Large intestine (tissue), 3 donors: ENCODE data around the gene OMP. TPM values are rescaled to one million over a fixed set of nuclear protein-coding genes. Genes with fewer than 3 reads are reported as not detected.
A peak's percentile ranks its signal among the peaks of the same experiment; 100 is the strongest.

Experiments
- DNase-seq, 2 donors: peaks; one replicate each; pipeline versions ENCODE4 v3.0.0 to v3.0.0-alpha.2; 2013
- H3K27ac ChIP-seq: one replicate; pipeline ENCODE4 v1.5.1; 2013; ENCODE audit warnings: low read length
- H3K27me3 ChIP-seq: 2 replicates; pipeline ENCODE4 v1.6.1; 2013; ENCODE audit warnings: low read length; ENCODE audit not compliant: control insufficient read depth, insufficient read depth
- H3K36me3 ChIP-seq: 2 replicates; pipeline ENCODE4 v1.6.1; 2013; ENCODE audit warnings: low read length; ENCODE audit not compliant: control insufficient read depth, insufficient read depth
- H3K4me1 ChIP-seq: one replicate; pipeline ENCODE4 v1.6.1; 2013; ENCODE audit warnings: low read length; ENCODE audit not compliant: control insufficient read depth, insufficient read depth
- H3K4me3 ChIP-seq: one replicate; pipeline ENCODE4 v1.5.1; 2013; ENCODE audit warnings: low read length
- H3K9me3 ChIP-seq: one replicate; pipeline ENCODE4 v1.6.1; 2013; ENCODE audit warnings: mild to moderate bottlenecking, low read depth, low read length, moderate library complexity; ENCODE audit not compliant: control insufficient read depth
- WGBS: methylation state at CpG from one replicate; pipeline ENCODE4 v1.1.5; 2013; ENCODE audit warnings: low lambda C conversion rate; ENCODE audit not compliant: insufficient coverage; 5-methylcytosine and 5-hydroxymethylcytosine counted together
- polyA plus RNA-seq: library from polyadenylated mRNA; unstranded; fragments of 120-200 nt; gene quantifications from one replicate; pipeline ENCODE4 v1.2.1, GENCODE V29; 2013

Gene OMP
- polyA plus RNA-seq, 1 donor, result 1.1 TPM

DNA sequence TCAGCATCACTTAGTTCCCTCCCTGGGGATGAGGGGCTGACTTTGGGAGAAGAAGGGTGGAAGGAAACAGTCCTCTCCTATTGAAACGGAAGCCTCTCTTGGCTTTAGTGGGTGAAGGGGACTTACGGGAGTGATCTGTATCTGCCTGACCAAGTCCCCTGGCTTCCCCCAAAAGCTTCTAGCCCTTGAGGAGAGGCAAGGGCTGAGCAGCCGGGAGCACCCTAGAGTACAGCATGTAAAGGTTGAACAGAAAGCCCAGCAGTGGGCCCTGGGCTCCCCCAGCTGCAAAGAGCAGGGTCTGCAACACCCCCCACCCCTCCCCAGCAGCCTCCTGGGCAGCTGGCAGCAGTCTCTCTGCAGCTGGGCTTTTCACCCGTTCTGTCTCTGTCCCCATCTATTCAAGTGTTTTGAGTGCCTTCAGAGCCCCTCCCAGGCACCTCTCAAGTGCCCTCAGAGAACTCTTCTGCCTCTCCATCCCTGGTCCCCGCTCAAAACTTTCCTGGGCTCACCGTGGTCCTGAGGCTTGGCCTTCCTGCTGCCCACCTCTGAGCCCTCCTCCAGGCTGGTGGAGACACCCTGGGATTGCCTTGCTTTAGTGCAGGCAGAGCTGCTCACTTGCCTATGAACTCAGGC, 33.2 kb upstream of the OMP start:
- no CpG with 5 or more reads among the region's 6 CpGs for WGBS
- H3K27me3 ChIP-seq, result no peaks in the 10 kb centered on the region

DNA sequence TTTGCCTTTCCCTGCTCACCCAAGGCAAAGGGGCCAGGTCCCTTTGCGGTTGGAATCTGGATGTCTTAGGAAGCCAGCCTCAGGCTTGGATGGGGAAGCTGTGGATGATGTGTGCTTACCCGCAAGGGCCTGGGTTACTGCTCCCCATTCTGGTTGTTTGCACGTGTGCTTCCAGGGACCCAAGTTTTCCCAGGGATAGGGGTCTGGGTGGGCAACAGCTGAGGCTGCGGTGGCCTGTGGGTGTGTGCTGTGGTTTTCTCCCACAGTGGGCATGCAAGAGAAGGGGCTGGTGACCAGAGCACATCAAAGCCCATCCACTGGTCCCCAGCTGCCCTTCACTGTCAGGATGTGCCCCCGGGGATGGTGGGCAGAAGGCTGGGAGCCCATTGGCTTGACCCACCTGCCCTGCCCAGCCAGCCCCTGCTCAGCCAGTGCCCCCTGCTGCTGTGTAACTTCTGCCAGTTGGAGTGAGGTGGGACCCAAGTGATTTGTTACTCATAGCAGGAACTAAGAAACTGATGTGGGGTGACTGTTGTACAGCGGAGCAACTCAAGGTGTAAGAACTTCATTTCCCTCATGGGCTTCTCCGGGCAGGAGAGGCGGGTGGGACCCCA, 32.6 kb upstream of the OMP start:
- Histone ChIP-seq H3K27ac (no peak overlapping the region), H3K4me1 (peaks cover 63% of the 10 kb centered on the region), H3K9me3 (no peaks in the 10 kb centered on the region), H3K4me3 (no peak overlapping the region), H3K27me3 (no peaks in the 10 kb centered on the region), H3K36me3 (no peaks in the 10 kb centered on the region)
- WGBS, result no CpG with 5 or more reads among the region's 8 CpGs
- no peak for DNase-seq

More for the DNA sequence above, 33.2 kb upstream of the OMP start:
- Histone ChIP-seq H3K36me3 (no peaks in the 10 kb centered on the region), H3K4me3 (no peak overlapping the region), H3K4me1 (peaks cover 63% of the 10 kb centered on the region), H3K9me3 (no peaks in the 10 kb centered on the region), H3K27ac (no peak overlapping the region)
- no peak for DNase-seq

DNA sequence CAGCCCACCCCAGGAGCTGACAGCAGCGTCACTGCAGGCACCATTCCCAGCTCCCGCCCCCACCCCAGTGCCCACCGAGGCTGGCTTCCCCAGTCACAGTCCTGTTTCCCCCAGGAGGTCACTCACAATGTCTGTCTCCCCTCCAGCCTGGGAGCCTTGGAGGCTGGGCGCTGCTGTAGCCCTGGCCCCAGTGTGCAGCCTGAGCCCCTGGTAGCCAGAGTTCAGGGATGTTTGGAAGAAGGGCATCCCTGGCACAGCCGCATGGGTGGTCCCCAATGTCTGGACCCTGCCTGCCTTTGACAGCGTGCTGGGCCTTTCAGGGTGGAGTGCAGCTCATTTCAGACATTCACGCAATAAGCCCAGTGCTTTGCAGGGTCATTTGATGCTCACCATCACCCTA, 31.6 kb upstream of the OMP start:
- no peak overlapping the region for H3K27ac ChIP-seq
- no peak overlapping the region for H3K4me3 ChIP-seq
- H3K36me3 ChIP-seq, result no peaks in the 10 kb centered on the region
- H3K27me3 ChIP-seq, result no peaks in the 10 kb centered on the region
- no CpG with 5 or more reads among the region's 7 CpGs for WGBS
- peaks cover 60% of the 10 kb centered on the region for H3K4me1 ChIP-seq
- H3K9me3 ChIP-seq, result no peaks in the 10 kb centered on the region
- no peak for DNase-seq

DNA sequence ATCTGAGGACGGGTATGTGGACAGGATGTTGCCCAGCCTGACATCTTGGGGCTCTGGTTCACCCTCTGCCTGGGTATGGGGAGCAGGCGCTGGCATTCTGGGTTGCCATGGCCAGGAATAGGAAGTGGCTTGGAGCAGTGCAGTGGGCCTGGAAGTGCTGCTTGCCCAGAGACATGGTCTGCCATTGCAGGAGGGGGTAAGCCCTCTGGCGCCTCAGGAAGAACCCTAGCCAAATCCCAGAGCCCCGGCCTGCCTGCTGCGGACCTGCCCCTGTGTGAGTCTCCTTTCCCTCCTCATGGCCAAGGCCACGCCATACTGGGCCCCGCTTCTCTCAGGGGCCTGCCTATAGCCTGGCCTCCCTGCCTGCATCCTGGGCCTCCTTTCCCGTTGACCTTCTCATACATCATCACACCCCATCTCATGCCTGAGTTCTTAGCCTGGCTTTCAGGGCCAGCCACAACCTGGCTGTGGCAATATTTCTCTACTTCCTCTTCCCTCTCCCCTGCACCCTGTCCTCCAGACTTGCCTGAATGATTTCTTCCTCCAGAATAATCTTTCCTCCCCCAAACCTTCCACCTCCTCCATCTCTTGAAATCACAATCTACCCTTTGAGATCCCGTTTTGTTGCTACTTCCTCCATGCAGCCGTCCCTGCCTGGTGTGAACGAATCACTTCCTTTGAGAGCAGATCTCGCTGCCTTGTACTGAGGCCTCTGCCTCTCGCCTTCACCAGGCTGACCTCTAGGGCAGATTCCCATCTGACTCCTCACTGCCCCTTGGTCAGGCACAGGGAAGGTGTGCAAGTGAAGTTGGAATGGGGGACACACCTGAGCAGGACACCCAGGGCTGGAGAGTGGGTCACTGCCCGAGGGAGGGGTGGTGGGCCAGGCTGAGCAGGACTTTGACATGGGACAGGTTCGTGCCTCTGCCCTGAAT, 30.7 kb upstream of the OMP start:
- Histone ChIP-seq H3K27me3 (no peaks in the 10 kb centered on the region), H3K36me3 (no peaks in the 10 kb centered on the region), H3K4me1 (peaks cover 61% of the 10 kb centered on the region), H3K9me3 (no peaks in the 10 kb centered on the region), H3K4me3 (no peak overlapping the region), H3K27ac (peak overlapping the region; percentile 78)
- no CpG with 5 or more reads among the region's 15 CpGs for WGBS
- DNase-seq, result peak in 1 of 2 donors; percentile 50

DNA sequence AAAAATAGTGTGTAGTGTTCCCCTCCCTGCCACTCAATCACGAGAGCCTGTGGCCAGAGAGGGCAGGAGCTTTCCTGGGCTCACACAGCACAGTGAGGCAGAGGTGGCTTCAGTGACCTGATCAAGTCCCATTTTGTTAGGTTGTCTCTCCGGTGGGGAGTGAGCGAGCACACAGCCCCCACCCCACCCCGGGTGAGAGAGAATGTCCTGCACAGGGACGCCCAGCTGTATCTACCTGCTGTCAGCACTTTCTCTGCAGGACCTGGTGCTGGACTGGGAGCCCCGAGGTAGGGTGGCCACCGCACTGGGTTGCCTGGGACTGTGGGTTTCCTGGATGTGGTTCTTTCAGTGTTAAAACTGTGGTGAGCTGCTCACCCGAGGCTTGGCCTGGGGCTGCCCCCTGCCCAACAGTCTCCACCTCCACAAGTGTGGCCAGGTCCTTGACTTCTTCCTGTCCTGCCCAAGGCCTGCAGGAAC, 29.8 kb upstream of the OMP start:
- peaks cover 60% of the 10 kb centered on the region for H3K4me1 ChIP-seq

DNA sequence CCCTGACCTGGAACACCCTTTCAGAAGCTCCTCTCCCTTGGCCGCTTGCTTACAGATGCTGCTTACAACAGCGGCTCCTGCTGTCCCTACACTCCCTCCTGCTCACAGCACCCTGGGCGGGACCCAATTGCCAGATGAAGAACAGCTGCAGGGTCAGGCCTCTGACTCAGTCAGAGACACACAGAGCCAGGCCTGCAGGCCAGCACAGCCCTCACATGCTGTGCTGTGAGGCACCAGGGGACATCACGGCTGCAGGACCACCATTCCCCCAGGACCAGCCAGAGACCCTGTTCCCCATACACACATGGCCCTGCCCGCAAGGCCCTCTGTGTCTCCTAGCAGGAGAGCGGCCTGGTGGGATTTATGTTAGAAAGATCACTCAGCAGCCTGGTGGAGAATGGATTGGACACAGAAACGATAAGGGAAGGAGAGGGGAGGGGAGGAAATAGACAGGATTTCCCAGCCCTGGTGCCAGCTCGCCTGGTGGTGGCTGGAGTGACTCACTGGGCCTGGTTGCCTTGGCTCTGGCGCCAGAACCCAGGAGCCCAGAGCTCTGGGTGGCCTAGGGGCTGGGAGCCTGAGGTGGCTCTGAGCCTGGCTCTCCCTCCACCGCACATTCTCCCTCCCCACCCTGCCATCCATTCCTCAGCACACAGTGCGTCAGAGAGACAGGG, 29.2 kb upstream of the OMP start:
- WGBS, result no CpG with 5 or more reads among the region's 11 CpGs
- Histone ChIP-seq H3K4me1 (peaks cover 54% of the 10 kb centered on the region), H3K36me3 (no peaks in the 10 kb centered on the region), H3K27ac (peak overlapping the region; percentile 78), H3K27me3 (no peaks in the 10 kb centered on the region), H3K9me3 (no peaks in the 10 kb centered on the region), H3K4me3 (no peak overlapping the region)
- DNase-seq, result peak; percentile 80 to 81

More for the DNA sequence above, 29.8 kb upstream of the OMP start:
- DNase-seq, result no peak
- H3K36me3 ChIP-seq, result no peaks in the 10 kb centered on the region
- no CpG with 5 or more reads among the region's 8 CpGs for WGBS
- H3K9me3 ChIP-seq, result no peaks in the 10 kb centered on the region
- no peaks in the 10 kb centered on the region for H3K27me3 ChIP-seq
- H3K27ac ChIP-seq, result peak overlapping the region; percentile 78
- H3K4me3 ChIP-seq, result no peak overlapping the region

DNA sequence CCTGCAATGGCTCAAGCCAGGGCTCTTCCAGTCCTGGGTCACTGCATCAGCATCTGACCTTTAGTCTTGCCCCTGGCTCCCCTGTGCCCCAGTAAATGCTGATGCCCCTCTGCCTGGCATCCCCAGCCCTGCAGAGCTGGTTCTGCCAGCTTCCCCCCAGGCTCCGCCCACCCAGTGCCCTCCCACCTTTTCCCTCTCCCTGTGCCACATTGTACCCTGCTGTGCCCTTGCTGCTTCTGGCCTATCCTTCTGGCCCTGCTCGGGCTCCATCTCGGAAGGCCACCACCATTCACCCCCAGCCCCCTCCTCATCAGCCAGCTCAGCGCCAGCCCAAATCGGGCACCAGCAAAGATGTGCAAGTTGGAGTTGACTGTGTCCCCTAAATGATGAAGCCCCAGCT, 28.4 kb upstream of the OMP start:
- Histone ChIP-seq H3K4me3 (no peak overlapping the region), H3K4me1 (peaks cover 53% of the 10 kb centered on the region), H3K27me3 (no peaks in the 10 kb centered on the region), H3K27ac (peak overlapping the region; percentile 78), H3K9me3 (no peaks in the 10 kb centered on the region), H3K36me3 (no peaks in the 10 kb centered on the region)
- DNase-seq, result no peak
- WGBS, result no CpG with 5 or more reads among the region's 5 CpGs

DNA sequence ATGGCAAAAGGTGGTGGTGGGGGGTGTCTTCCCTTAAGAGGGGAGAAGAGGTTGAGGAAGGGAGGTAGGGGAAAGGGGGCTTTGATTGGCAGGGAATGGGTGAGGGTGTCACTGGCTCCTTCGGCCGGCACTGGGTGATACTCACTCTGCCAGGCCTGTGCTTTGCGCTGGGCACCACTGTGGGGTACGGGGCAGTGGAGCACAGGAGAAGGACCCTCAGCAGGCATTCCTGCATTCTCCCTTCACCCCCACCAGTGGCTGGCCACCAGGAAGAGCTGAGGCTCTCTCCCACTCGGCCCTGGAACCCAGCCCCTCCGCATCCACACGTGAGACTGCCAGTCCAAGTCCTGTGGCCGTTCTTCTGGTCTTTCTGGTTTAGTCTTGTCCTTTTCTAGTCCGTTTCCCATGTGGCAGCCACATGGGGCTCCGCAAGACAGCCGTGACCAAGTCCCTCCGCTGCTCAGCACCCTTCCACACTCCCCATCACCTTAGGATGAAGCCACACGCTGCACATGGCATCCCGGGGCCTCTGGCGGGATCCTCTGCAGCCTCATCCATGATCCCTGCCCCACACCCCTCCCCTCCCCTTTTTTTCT, 27.9 kb upstream of the OMP start:
- peak overlapping the region; percentile 78 for H3K27ac ChIP-seq
- H3K4me3 ChIP-seq, result no peak overlapping the region
- no peaks in the 10 kb centered on the region for H3K36me3 ChIP-seq
- H3K9me3 ChIP-seq, result no peaks in the 10 kb centered on the region
- no peak for DNase-seq
- H3K4me1 ChIP-seq, result peaks cover 53% of the 10 kb centered on the region
- H3K27me3 ChIP-seq, result no peaks in the 10 kb centered on the region
- WGBS, result no CpG with 5 or more reads among the region's 15 CpGs

DNA sequence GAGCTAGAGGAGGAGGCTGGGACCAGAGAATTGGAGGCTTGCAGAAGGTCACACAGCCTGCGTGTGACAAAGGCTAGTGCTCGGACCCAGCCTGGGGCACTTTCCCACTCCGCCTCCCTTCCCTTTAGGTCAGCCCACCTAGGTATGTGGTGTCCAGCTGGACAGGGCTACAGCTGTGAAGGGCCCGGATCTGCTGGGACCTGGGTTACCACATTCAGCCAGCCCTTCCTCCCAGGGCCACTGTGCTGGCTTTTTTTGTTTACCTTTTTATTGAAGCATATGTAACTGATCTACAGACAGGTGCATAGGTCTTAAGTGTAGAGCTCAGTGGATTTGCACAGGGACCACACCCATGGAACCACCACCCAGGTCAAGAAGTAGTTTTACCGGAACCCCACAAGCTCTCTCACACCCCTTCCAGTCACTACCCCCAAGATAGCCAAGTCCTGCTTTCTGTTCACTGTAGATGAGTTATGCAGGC, 27.2 kb upstream of the OMP start:
- H3K4me3 ChIP-seq, result no peak overlapping the region
- DNase-seq, result peak; percentile 89 to 94
- H3K27ac ChIP-seq, result peak overlapping the region; percentile 78
- no CpG with 5 or more reads among the region's 5 CpGs for WGBS
- no peaks in the 10 kb centered on the region for H3K27me3 ChIP-seq
- H3K9me3 ChIP-seq, result no peaks in the 10 kb centered on the region
- H3K4me1 ChIP-seq, result peaks cover 53% of the 10 kb centered on the region
- peaks cover 3% of the 10 kb centered on the region for H3K36me3 ChIP-seq
